ENCODE measurements around the gene ZNF584.

- TF ChIP-seq CTCF (IDR thresholded peaks at IDR 0.05; ENCODE audit: poor library complexity, severe bottlenecking) (no peak), TAF1 (IDR thresholded peaks at IDR 0.05; ENCODE audit: low read depth) (no peak)
Measured at GRCh38 chr19:58429745-58430144, 21.3 kb downstream of the ZNF584 start.

All from neural cell (in vitro differentiated cells).